H1 (cell line): ENCODE results near the gene SLC35A3. TPM values are rescaled to one million over a fixed set of nuclear protein-coding genes. Genes with fewer than 3 reads are reported as not detected.

Source experiments
- BACH1 ChIP-seq: IDR thresholded peaks from 2 replicates; pipeline ENCODE4 v1.6.1; 2012; ENCODE audit warnings: low read length, improper control_type of control experiment
- EGR1 ChIP-seq: IDR thresholded peaks from 2 replicates; pipeline ENCODE4 v1.6.1; 2011; ENCODE audit warnings: low read depth, low read length, borderline replicate concordance
- EP300 ChIP-seq, 2 experiments: IDR thresholded peaks; 1 replicate in 1 of 2; 2 replicates in 1 of 2; pipeline ENCODE4 v1.6.1; 2011 to 2012; ENCODE audit warnings: low read depth in 2 of 2, low read length in 2 of 2, mild to moderate bottlenecking in 2 of 2, borderline replicate concordance in 1 of 2, inconsistent platforms in 1 of 2, moderate library complexity in 1 of 2
- KDM5A ChIP-seq: fragments of 200-600 bp; IDR thresholded peaks from 2 replicates; pipeline ENCODE4 v1.7.1; 2012; ENCODE audit warnings: mild to moderate bottlenecking, low read length, inconsistent platforms, mixed read lengths
- NANOG ChIP-seq: IDR thresholded peaks from 2 replicates; pipeline ENCODE4 v1.6.1; 2011; ENCODE audit warnings: low read length, low read depth, mild to moderate bottlenecking, inconsistent platforms; ENCODE audit not compliant: insufficient read depth, poor library complexity, severe bottlenecking
- PHF8 ChIP-seq: fragments of 200-600 bp; sonication (generic); conservative IDR thresholded peaks from 2 replicates; pipeline ENCODE4 v1.7.1; 2012; ENCODE audit warnings: low read depth, mild to moderate bottlenecking, inconsistent platforms, low read length, moderate library complexity
- POLR2AphosphoS5 ChIP-seq: IDR thresholded peaks from 2 replicates; pipeline ENCODE4 v1.6.1; 2011; ENCODE audit warnings: low read depth, low read length
- RXRA ChIP-seq: IDR thresholded peaks from 2 replicates; pipeline ENCODE4 v1.6.1; 2011; ENCODE audit warnings: low read depth, mild to moderate bottlenecking, low read length, moderate library complexity; ENCODE audit not compliant: insufficient read depth
- SP1 ChIP-seq: IDR thresholded peaks from 2 replicates; pipeline ENCODE4 v1.6.1; 2011; ENCODE audit warnings: low read depth, low read length
- SRF ChIP-seq: IDR thresholded peaks from 2 replicates; pipeline ENCODE4 v1.6.1; 2011; ENCODE audit warnings: mild to moderate bottlenecking, low read depth, low read length, moderate library complexity
- TAF1 ChIP-seq: IDR thresholded peaks from 2 replicates; pipeline ENCODE4 v1.6.1; 2011; ENCODE audit warnings: mild to moderate bottlenecking, low read depth, low read length
- TBP ChIP-seq: IDR thresholded peaks from 2 replicates; pipeline ENCODE4 v1.6.1; 2011; ENCODE audit warnings: low read depth, low read length, improper control_type of control experiment
- TEAD4 ChIP-seq: IDR thresholded peaks from 2 replicates; pipeline ENCODE4 v1.6.1; 2012; ENCODE audit warnings: low read depth, low read length, inconsistent platforms, mixed read lengths
- polyA plus RNA-seq, 7 experiments: library from polyadenylated mRNA; depleted of rRNA in 3 of 7; stranded (reverse) in 5 of 7; unstranded in 2 of 7; fragments of >200 nt in 5 of 7; fragments of 200-250 nt in 2 of 7; gene quantifications; 1 replicate in 5 of 7; 2 replicates in 1 of 7; 4 replicates in 1 of 7; pipeline versions ENCODE4 v1.2.1 to v1.2.3, GENCODE V29; 2011 to 2013; ENCODE audit warnings: missing spikeins in 2 of 7, mixed read lengths in 2 of 7
- total RNA-seq: library from RNA; stranded (reverse); fragmentation: NEBNext Ultra II Directional; extraction: Animal tissue kit (Norgen Biotek cat#: 25700); gene quantifications from 2 replicates; pipeline ENCODE4 v1.2.1, GENCODE V29; 2021
- TF ChIP-seq, protein P1 (sequence below): IDR thresholded peaks from 2 replicates; pipeline ENCODE4 v1.6.1; 2012; ENCODE audit warnings: inconsistent platforms
- TF ChIP-seq, protein P2 (sequence below): IDR thresholded peaks from 2 replicates; pipeline ENCODE4 v1.6.1; 2011; ENCODE audit warnings: low read depth, mild to moderate bottlenecking, low read length; ENCODE audit not compliant: insufficient read depth
- TF ChIP-seq, protein P3 (sequence below): IDR thresholded peaks from 2 replicates; pipeline ENCODE4 v1.6.1; 2012; ENCODE audit warnings: inconsistent platforms

Gene SLC35A3
- total and polyA plus RNA-seq, 2 of the 8 experiments (the other 6 are each of a cell fraction or from before 2014, with no cell fraction given) = 3.0 to 13.8 TPM

DNA sequence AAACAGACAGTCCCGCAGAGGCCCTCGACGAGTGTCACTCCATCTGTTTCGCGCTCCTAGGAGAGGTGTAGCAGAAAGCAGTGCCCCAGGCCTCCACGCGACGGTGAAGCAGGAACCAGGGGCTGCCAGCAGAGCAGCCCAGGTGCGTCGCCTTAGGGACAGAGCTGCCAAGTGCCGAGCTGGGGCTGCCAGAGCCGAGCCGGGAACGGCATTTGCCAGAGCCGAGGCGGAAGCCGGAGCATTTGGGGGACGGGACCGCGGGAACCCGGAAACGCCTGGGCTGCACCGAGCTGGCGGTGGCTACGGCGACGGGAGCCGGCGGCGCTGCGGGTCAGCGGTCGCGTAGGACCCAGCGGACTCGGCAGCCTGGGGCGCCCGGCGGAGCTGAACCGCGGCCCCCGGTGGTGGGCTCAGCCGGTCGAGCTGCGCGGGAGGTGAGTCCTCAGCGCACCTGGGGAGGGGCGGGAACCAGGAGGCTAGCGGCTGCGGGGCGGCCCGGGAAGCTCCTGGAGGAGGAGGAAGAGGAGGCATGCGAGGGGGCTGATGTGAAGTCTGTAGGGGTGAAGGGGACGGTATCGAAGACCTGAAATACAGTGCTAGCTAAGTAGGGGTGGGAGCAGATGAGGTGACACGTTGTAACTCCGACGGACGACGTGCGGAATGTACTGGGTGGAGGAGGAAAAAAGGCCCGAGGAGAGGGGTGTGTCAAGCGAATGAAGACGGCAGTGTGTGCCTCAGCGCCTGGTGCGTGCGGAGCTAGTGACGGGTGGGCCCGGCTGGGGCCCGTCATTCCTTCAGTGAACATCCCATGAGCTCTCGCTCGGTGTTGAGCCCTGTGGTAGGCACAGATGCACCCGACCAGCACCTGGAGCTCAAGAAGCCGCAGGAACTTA is at the start of gene SLC35A3 (continued):
- TF ChIP-seq NANOG (no peak), TAF1 (peak; percentile 97), KDM5A (peak; percentile 82), TEAD4 (0 out of 2 replicates have a peak, but pooled peaks have one; percentile 41), EP300 (IDR thresholded peaks at IDR 0.05; ENCODE audit: borderline replicate concordance in 1 of 2, low read depth in 2 of 2, low read length in 2 of 2) (0 out of 3 replicates have a peak, but pooled peaks of 1 of the 2 experiments have one; percentile 50), EGR1 (no peak), RXRA (no peak), PHF8 (peak; percentile 94), SRF (0 out of 2 replicates have a peak, but pooled peaks have one; percentile 33), POLR2AphosphoS5 (peak; percentile 68), TBP (peak; percentile 88), BACH1 (no peak), SP1 (peak; percentile 69; the same call in 1 of the 2 replicates)
- TF ChIP-seq, protein P1, sequence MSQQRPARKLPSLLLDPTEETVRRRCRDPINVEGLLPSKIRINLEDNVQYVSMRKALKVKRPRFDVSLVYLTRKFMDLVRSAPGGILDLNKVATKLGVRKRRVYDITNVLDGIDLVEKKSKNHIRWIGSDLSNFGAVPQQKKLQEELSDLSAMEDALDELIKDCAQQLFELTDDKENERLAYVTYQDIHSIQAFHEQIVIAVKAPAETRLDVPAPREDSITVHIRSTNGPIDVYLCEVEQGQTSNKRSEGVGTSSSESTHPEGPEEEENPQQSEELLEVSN = peak; percentile 76
- TF ChIP-seq, protein P2, sequence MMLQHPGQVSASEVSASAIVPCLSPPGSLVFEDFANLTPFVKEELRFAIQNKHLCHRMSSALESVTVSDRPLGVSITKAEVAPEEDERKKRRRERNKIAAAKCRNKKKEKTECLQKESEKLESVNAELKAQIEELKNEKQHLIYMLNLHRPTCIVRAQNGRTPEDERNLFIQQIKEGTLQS = no peak
- TF ChIP-seq, protein P3, sequence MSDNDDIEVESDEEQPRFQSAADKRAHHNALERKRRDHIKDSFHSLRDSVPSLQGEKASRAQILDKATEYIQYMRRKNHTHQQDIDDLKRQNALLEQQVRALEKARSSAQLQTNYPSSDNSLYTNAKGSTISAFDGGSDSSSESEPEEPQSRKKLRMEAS = peak; percentile 84
